Panc1 (cell line): ENCODE measurements around the gene D2HGDH.

Source experiments
- POLR2AphosphoS5 ChIP-seq: IDR thresholded peaks from 2 replicates; pipeline ENCODE4 v1.6.1; 2012; ENCODE audit warnings: mild to moderate bottlenecking, low read depth, low read length, moderate library complexity
- TF ChIP-seq, protein P1 (sequence below): fragments of 450-650 bp; IDR thresholded peaks from 2 replicates; pipeline ENCODE4 v1.5.1; 2017; ENCODE audit warnings: mild to moderate bottlenecking

DNA sequence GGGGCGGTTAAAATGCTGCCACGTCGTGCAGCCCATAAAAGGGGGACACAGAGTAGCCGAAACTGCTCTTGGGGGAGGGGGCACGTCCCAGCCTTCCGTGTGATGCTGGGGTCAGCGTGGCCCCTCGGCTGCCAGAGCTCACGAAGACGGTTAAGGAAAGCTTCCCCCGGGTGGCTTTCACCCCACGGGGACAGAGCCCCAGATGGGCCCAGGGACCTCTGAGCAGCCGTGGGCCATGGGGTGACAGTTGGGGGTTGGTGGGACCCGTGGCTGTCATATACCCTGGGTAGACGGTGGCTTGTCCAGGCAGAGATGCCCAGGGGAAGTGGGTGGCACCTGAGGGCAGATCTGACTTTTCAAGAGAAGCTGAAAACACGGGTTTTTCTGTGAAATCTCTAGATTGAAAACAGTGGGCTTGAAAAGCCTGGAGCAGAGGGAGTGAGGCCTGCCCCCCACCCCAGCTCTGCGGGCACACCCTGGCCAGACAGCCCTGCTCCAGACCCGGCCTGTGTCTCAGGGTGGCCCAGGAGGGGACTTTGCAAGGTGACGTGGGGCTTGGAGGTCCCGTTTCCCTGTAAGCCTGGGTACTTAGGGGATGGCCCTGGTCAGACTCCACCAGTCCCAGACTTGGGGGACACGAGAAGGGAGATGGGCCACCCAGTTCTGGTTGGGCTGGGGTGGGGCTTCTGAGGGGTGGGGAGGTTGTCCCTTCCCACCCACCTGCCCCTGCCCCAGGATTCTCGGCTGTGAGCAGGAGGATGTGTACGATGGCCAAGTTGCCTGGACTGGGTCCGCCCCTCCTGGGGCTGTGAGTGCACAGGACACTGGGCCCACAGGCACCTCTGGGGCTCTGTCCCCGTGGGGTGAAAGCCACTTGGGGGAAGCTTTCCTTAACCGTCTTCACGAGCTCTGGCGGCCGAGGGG, 75.2 kb downstream of the D2HGDH start:
- TF ChIP-seq, protein P1, sequence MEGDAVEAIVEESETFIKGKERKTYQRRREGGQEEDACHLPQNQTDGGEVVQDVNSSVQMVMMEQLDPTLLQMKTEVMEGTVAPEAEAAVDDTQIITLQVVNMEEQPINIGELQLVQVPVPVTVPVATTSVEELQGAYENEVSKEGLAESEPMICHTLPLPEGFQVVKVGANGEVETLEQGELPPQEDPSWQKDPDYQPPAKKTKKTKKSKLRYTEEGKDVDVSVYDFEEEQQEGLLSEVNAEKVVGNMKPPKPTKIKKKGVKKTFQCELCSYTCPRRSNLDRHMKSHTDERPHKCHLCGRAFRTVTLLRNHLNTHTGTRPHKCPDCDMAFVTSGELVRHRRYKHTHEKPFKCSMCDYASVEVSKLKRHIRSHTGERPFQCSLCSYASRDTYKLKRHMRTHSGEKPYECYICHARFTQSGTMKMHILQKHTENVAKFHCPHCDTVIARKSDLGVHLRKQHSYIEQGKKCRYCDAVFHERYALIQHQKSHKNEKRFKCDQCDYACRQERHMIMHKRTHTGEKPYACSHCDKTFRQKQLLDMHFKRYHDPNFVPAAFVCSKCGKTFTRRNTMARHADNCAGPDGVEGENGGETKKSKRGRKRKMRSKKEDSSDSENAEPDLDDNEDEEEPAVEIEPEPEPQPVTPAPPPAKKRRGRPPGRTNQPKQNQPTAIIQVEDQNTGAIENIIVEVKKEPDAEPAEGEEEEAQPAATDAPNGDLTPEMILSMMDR, result no peak
- no peak for TF ChIP-seq POLR2AphosphoS5
